Endothelial cell of umbilical vein (primary cell): ENCODE results near the gene RAD51B. TPM values are rescaled to one million over a fixed set of nuclear protein-coding genes. Genes with fewer than 3 reads are reported as not detected.

Experiments used
- BruUV-seq: library from RNA; stranded (reverse); fragments of 400-500 nt; replicated peaks from 2 replicates; lab custom pipeline; 2021; lab: Mats Ljungman, UMichigan
- CTCF ChIA-PET: fragments of 300-600, 350-600 bp; sonication (Branson Sonifier 250); formaldehyde crosslinking; loops from one replicate; lab custom pipeline; 2021; ENCODE audit warnings: antibody characterized with exemption, inconsistent platforms; lab: Charles Lee
- POLR2A ChIA-PET: fragments of 300-600, 350-600 bp; sonication (Branson Sonifier 250); formaldehyde crosslinking; loops from one replicate; lab custom pipeline; 2021; ENCODE audit warnings: antibody characterized with exemption, inconsistent platforms; lab: Charles Lee
- DNase-seq: peaks from one replicate; pipeline ENCODE4 v3.0.0-alpha.2; 2011; ENCODE audit warnings: low read depth, low spot score
- FAIRE-seq: peaks from 2 replicates; lab custom pipeline; 2011; peaks lifted over from hg19 to GRCh38; lab: Jason Lieb, UNC
- H2AFZ ChIP-seq: 2 replicates; pipeline ENCODE4 v1.6.0; 2012; ENCODE audit warnings: low read depth, low read length, control low read depth, inconsistent platforms
- H3K27ac ChIP-seq: 2 replicates; pipeline ENCODE4 v1.5.1; 2011; ENCODE audit warnings: low read depth, mild to moderate bottlenecking, control low read depth, low read length, moderate library complexity; ENCODE audit not compliant: insufficient read depth
- H3K27me3 ChIP-seq, 2 experiments: 2 replicates each; pipeline versions ENCODE4 v1.6.0 to v1.6.1; 2011; ENCODE audit warnings: low read length in 2 of 2, mixed read lengths in 1 of 2; ENCODE audit not compliant: control insufficient read depth in 2 of 2, insufficient read depth in 2 of 2
- H3K36me3 ChIP-seq, 2 experiments: 2 replicates in 1 of 2; 3 replicates in 1 of 2; pipeline ENCODE4 v1.5.1; 2011; ENCODE audit warnings: low read length in 2 of 2, mild to moderate bottlenecking in 1 of 2, moderate library complexity in 1 of 2; ENCODE audit not compliant: control insufficient read depth in 2 of 2, insufficient read depth in 2 of 2; ENCODE audit errors: extremely low read depth in 1 of 2
- H3K4me1 ChIP-seq: 3 replicates; pipeline ENCODE4 v1.5.1; 2011; ENCODE audit warnings: mild to moderate bottlenecking, low read length; ENCODE audit not compliant: control insufficient read depth, insufficient read depth; ENCODE audit errors: extremely low read depth
- H3K4me2 ChIP-seq: 2 replicates; pipeline ENCODE4 v1.6.1; 2011; ENCODE audit warnings: low read length, control low read depth, mixed read lengths; ENCODE audit not compliant: insufficient read depth
- H3K4me3 ChIP-seq, 3 experiments: fragments of 200-600 bp in 1 of 3; sonication (generic), shearing (Covaris generic) in 1 of 3; replicated peaks in 1 of 3; 2 replicates each; pipeline ENCODE4 v1.5.1; 2011 to 2016; ENCODE audit warnings: control low read depth in 3 of 3, low read length in 3 of 3, mild to moderate bottlenecking in 2 of 3, inconsistent platforms in 1 of 3, low read depth in 1 of 3, moderate library complexity in 1 of 3; ENCODE audit not compliant: insufficient read depth in 1 of 3
- H3K79me2 ChIP-seq: 2 replicates; pipeline ENCODE4 v1.6.0; 2012; ENCODE audit warnings: low read length, inconsistent platforms; ENCODE audit not compliant: control insufficient read depth, insufficient read depth
- H3K9ac ChIP-seq: replicated peaks from 2 replicates; pipeline ENCODE3; 2011; ENCODE audit warnings: low read length, control low read depth; ENCODE audit not compliant: insufficient read depth; ENCODE audit errors: extremely low read depth
- H3K9me1 ChIP-seq: replicated peaks from 3 replicates; pipeline ENCODE4 v1.6.0; 2011; ENCODE audit warnings: mild to moderate bottlenecking, low read length; ENCODE audit not compliant: control insufficient read depth, insufficient read depth; ENCODE audit errors: extremely low read depth
- H3K9me3 ChIP-seq: replicated peaks from 2 replicates; pipeline ENCODE4 v1.5.1; 2012; ENCODE audit warnings: low read length, inconsistent platforms; ENCODE audit not compliant: control insufficient read depth, insufficient read depth
- H4K20me1 ChIP-seq: replicated peaks from 2 replicates; pipeline ENCODE3; 2011; ENCODE audit warnings: mild to moderate bottlenecking, low read length; ENCODE audit not compliant: control insufficient read depth, insufficient read depth; ENCODE audit errors: extremely low read depth
- EZH2 ChIP-seq: IDR thresholded peaks from 2 replicates; pipeline ENCODE4 v1.6.1; 2012; ENCODE audit warnings: borderline replicate concordance, low read depth, mild to moderate bottlenecking, moderate library complexity, low read length, inconsistent platforms; ENCODE audit not compliant: severe bottlenecking
- FOS ChIP-seq: IDR thresholded peaks from 2 replicates; pipeline ENCODE4 v1.6.1; 2011; ENCODE audit warnings: mild to moderate bottlenecking, low read length, moderate library complexity, borderline replicate concordance; ENCODE audit not compliant: insufficient read depth
- GATA2 ChIP-seq: IDR thresholded peaks from 2 replicates; pipeline ENCODE4 v1.7.0; 2011; ENCODE audit warnings: low read depth, mild to moderate bottlenecking, moderate library complexity, mixed read lengths, low read length; ENCODE audit not compliant: insufficient read length, insufficient read depth
- JUN ChIP-seq: IDR thresholded peaks from 2 replicates; pipeline ENCODE4 v1.6.1; 2011; ENCODE audit warnings: borderline replicate concordance, low read depth; ENCODE audit not compliant: insufficient read length, insufficient read depth
- MAX ChIP-seq: IDR thresholded peaks from 2 replicates; pipeline ENCODE4 v1.6.1; 2011; ENCODE audit not compliant: insufficient read depth, insufficient read length
- MYC ChIP-seq: IDR thresholded peaks from one replicate; pipeline ENCODE4 v1.6.1; 2011; ENCODE audit warnings: mild to moderate bottlenecking, low read depth, low read length
- POLR2A ChIP-seq: IDR thresholded peaks from 2 replicates; pipeline ENCODE4 v1.6.1; 2012; ENCODE audit warnings: low read depth, mild to moderate bottlenecking, control low read depth, low read length
- POLR2AphosphoS5 ChIP-seq: IDR thresholded peaks from 2 replicates; pipeline ENCODE4 v1.6.1; 2012; ENCODE audit warnings: low read depth, mild to moderate bottlenecking, control low read depth, low read length, moderate library complexity; ENCODE audit not compliant: insufficient read depth
- dilution Hi-C: fragments of 300-500 bp; cut with MboI; formaldehyde crosslinking; loops from one replicate; pipeline ENCODE4 v1.15.0; 2019; ENCODE audit warnings: low sequenced_read_pairs; ENCODE audit not compliant: extremely low pct_ligation_motif_present
- intact Hi-C: fragments of 100-400 bp; cut with micrococcal nuclease; formaldehyde crosslinking; loops from one replicate; pipeline ENCODE4 v1.10.0; 2022
- polyA plus RNA-seq, 4 experiments: library from polyadenylated mRNA; depleted of rRNA in 3 of 4; stranded (reverse) in 3 of 4; unstranded in 1 of 4; fragments of >200 nt; gene quantifications; 2 replicates each; pipeline versions ENCODE4 v1.2.1 to v1.2.3, GENCODE V29; 2011 to 2012; ENCODE audit warnings: missing spikeins in 1 of 4
- total RNA-seq: library from RNA; stranded (reverse); gene quantifications from 2 replicates; pipeline ENCODE4 v1.2.3, GENCODE V29; 2021
- TF ChIP-seq, protein P1 (sequence below), 2 donors: IDR thresholded peaks; 1 replicate in 1 of 2; 2 replicates in 1 of 2; pipeline ENCODE4 v1.5.1; 2011; ENCODE audit warnings: low read length in 2 of 2, mild to moderate bottlenecking in 2 of 2, moderate library complexity in 2 of 2, control low read depth in 1 of 2, inconsistent platforms in 1 of 2, low read depth in 1 of 2; ENCODE audit not compliant: insufficient read depth in 1 of 2; ENCODE audit errors: extremely low read depth in 1 of 2

RAD51B gene
- total and polyA plus RNA-seq, 2 donors (not counting 3 experiments of a cell fraction or from before 2014, with no cell fraction given), result 3.9 to 19.0 TPM

DNA sequence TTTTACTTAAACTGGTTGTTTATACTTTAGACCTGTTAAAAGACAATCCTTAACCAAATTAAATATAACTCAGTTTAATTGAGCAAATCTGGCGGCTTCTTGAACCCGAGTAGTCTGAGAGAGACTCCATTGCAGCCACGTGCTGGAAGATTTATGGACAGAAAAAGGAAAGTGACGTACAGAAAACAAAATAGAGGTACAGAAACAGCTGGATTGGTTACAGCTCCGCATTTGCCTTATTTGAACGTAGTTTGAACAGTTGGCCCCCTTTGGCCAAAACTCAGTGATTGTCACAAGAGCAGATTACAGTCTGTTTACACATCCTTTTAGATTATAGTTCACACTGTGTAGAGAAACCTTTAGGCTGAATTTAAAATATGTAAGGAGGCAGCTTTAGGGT, 155.9 kb downstream of the RAD51B start:
- TF ChIP-seq MAX (no peak), JUN (no peak), FOS (no peak), EZH2 (no peak), POLR2AphosphoS5 (no peak), POLR2A (no peak), MYC (no peak), GATA2 (no peak)
- TF ChIP-seq, protein P1, sequence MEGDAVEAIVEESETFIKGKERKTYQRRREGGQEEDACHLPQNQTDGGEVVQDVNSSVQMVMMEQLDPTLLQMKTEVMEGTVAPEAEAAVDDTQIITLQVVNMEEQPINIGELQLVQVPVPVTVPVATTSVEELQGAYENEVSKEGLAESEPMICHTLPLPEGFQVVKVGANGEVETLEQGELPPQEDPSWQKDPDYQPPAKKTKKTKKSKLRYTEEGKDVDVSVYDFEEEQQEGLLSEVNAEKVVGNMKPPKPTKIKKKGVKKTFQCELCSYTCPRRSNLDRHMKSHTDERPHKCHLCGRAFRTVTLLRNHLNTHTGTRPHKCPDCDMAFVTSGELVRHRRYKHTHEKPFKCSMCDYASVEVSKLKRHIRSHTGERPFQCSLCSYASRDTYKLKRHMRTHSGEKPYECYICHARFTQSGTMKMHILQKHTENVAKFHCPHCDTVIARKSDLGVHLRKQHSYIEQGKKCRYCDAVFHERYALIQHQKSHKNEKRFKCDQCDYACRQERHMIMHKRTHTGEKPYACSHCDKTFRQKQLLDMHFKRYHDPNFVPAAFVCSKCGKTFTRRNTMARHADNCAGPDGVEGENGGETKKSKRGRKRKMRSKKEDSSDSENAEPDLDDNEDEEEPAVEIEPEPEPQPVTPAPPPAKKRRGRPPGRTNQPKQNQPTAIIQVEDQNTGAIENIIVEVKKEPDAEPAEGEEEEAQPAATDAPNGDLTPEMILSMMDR (IDR thresholded peaks at IDR 0.05; ENCODE audit: extremely low read depth in 1 of 2, insufficient read depth in 1 of 2, low read depth in 1 of 2, low read length in 2 of 2), result no peak
- no peak overlapping the region for H3K27ac ChIP-seq
- H3K9ac ChIP-seq, result no peak overlapping the region
- CTCF ChIA-PET, result no interaction called here
- H3K27me3 ChIP-seq, result no peaks in the 10 kb centered on the region
- no peaks in the 10 kb centered on the region for H3K4me1 ChIP-seq
- H3K4me2 ChIP-seq, result no peak overlapping the region
- DNase-seq (no peak), FAIRE-seq (no peak)
- no peaks in the 10 kb centered on the region for H3K36me3 ChIP-seq
- no TSS peak for BruUV-seq
- H3K9me3 ChIP-seq, result no peaks in the 10 kb centered on the region
- H3K4me3 ChIP-seq, result no peak overlapping the region
- no peaks in the 10 kb centered on the region for H3K9me1 ChIP-seq
- H4K20me1 ChIP-seq, result no peaks in the 10 kb centered on the region
- H3K79me2 ChIP-seq, result no peaks in the 10 kb centered on the region
- no peak overlapping the region for H2AFZ ChIP-seq
- POLR2A ChIA-PET, result no interaction called here
- intact Hi-C loops (no loop called here), dilution Hi-C loops (no loop called here)
